Measurements from ENCODE around the gene RANBP3.

RANBP3 gene

GRCh38 chr19:5873617-5874199 lies 104.2 kb downstream of the RANBP3 start:
- DNase-seq (ENCODE audit: insufficient read length, low spot score) (no peak), FAIRE-seq (no peak)
- TF ChIP-seq POLR2A (IDR thresholded peaks at IDR 0.05; ENCODE audit: low read depth, low read length), result no peak

- FAIRE-seq, result no peak
- no peak for DNase-seq (ENCODE audit: insufficient read length, low spot score)
- TF ChIP-seq POLR2A (IDR thresholded peaks at IDR 0.05; ENCODE audit: low read depth, low read length), result no peak
These were observed 107.0 kb downstream of the RANBP3 start for GRCh38 chr19:5870986-5871394.

GRCh38 chr19:5867201-5868136 lies 110.5 kb downstream of the RANBP3 start:
- no peak for TF ChIP-seq POLR2A (IDR thresholded peaks at IDR 0.05; ENCODE audit: low read depth, low read length)
- no peak for DNase-seq (ENCODE audit: insufficient read length, low spot score)
- no peak for FAIRE-seq

Measured in H54 (cell line).